Measurements from ENCODE around the gene DENND2D.
"Not testable (repeated sequence)": the region's sequence is repeated elsewhere in the genome, so short reads cannot be mapped to it uniquely, and the experiment has no call there.

DENND2D gene

DNA sequence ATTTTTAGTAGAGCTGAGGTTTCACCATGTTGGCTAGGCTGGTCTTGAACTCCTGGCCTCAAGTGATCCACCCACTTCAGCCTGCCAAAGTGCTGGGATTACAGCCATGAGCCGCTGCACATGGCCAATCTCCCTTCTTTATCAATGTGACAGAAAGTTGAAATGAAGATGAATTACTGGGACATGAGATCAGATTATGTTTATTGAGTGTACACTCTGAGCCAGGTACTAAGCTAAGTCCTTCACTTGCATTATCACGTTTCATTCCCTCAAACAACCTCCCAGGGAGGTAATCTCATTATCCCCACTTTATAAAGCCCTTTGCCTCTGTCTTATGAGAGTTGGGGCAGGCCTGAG is 20.8 kb upstream of the DENND2D start:
- DNase-seq, result no peak

DNA sequence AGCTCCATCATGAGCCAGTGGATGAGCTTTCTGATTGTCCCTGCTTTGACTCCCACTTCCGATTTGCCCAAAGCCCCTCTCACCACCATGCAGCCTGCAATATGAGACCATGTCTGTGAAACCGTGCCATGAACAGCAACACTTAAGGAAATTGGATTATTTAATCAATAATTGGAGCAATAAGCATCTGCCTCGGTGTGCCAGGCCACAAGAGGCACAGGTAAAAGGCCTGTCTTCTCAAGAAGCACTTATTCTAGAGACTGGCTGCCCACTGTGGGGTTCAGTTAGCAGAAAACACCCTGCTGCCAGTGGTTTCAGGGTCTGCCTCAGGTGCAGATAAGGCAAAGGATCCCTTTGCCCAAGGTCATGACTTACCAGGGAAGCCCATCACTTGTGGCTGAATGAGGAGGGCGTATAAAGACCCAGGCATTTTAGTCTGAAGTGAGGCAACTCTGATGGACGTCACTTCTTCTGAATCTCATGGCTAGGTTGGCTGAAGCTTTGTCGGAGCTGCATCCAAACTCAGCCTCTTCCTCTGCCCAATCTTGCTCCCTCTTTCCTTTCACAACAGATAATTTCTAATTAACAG is 19.9 kb upstream of the DENND2D start:
- DNase-seq, result no peak

DNA sequence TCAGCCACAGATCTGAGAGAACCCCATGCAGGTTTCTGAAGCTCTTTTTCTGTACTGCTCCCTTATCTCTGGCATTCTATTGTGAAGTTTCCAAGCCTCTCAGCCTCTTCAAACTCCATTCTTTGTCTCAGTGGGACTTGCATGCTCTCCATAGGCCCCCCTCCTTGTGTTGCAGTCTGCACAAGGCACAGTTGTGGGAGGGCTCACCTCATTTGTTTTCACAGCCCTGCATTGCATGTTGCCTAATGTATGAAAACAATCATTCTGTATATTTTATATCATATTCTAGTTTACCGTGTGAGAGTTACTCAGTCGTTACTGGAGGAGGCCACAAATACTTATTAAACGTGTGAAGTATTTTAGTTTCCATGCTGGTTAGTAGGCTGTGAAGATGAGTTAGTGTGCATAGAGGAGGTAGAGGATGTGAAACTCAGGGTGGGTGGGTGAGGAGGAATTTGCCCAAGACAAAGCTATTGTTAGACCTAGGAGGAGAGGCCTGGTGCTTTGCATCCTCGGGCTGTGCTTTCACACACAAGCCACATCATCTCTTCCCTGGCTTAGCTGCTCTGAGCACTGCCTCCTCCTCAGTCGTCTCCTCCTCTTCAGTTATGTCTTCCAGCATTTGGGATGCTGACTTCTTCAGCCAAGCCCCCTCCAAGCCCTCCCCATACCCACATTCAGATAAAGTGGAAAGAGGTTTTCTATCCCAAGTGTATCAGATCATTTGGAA is 19.3 kb upstream of the DENND2D start:
- DNase-seq, result no peak

DNA sequence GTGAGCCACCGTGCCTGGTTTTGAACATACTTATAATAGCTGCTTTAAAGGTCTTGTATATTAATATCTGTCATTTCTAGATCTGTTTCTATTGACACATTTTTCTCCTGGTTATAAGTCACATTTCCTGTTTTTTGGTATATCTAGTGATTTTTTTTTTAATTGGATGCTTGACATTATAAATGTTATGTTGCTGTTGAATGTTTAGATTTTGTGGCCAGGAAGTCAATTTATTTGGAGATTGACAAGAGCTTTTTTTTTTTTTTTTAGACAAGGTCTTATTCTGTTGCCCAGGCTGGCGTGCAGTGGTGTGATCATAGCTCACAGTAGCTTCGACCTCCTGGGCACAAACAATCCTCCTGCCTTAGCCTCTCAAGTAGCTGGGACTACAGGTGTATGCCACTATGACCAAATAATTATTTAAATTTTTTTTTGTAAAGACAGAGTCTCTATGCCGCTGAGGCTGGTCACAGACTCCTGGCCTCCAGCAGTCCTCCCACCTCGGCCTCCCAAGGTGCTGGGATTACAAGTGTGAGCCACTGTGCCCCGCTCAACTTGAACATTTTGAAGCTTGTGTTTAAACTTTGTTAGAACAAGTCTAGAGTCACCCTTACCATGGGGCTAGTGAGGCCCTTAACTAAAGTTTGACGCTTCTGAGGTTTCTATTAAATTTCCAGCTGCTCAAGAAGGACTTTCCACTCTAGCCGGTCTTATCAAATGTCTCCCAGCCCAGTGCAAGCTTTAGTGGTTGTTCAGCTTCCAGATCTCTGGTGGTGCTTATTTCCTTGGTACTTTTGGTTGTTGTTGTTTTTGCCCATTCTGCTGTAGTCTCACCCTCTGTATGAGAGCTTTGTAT is 18.5 kb upstream of the DENND2D start:
- DNase-seq, result no peak

DNA sequence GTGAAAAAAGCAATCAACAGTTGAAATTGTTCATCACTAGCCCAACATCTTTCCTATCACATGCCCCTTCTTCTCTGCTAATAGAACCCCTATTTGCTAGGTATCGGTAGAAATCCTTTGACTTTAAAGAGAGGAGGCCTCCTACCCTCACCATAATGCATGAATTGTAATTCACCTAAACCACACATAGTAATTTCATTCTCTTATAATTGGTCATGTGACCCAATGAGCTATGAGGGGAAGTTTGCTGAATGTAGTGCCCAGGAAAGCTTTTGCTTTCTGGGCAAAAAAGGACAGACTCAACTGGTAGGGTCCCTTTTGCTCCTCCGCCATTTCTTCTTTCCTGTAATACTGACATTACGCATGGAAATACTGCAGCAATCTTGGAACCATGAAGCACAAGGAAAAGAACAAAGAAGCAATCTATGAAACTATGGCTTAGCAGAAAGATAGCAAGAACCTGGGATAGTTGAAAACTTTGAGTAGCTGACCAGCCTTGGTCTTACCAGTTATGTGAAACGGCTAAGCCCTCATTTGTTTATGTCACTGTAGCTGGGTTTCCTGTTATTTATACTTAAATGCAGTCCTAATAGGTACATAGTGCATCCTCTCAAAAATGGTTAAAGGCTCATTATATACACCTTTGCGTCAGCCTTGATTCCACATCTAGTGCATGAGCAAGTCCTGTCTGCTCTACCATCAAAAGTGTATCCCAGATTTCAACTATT is 16.9 kb upstream of the DENND2D start:
- no peak for DNase-seq

GRCh38 chr1:111216751-111217150 is 16.3 kb upstream of the DENND2D start:
- no peak for DNase-seq

DNA sequence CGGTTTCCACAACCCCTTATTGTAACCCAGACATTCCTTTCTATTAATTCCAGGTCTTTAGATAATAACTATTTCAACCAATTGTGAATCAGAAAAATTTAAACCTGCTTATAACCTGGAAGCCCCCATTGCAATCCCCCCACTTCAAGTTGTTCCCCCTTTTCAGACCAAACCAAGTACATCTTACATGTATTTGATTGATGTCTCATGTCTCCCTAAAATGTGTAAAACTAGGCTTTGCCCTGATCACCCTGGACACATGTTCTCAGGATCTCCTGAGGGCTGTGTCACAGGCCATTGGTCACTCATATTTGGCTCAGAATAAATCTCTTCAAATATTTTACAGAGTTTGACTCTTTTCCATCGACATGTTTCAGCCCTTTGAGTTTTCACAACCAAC is 14.8 kb upstream of the DENND2D start:
- DNase-seq, result not testable (repeated sequence)

DNA sequence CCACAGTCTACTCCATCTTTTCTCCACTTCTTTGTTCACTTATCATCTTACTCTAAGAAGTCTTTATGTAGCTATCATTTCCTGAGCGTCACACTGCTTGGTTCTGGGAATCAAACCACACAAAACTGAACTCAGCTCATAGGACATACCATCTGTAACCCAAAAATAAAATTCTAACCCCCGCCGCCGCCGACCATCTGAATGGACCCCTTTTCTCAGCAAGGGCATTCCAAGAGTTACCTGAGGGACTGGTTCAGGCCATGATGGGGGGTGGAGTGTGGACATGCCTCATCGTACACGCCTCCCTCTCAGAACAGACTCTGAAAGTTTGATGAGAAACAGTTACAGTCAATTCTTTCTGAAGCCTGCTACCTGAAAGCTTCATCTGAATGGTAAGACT is 14.4 kb upstream of the DENND2D start:
- no peak for DNase-seq

DNA sequence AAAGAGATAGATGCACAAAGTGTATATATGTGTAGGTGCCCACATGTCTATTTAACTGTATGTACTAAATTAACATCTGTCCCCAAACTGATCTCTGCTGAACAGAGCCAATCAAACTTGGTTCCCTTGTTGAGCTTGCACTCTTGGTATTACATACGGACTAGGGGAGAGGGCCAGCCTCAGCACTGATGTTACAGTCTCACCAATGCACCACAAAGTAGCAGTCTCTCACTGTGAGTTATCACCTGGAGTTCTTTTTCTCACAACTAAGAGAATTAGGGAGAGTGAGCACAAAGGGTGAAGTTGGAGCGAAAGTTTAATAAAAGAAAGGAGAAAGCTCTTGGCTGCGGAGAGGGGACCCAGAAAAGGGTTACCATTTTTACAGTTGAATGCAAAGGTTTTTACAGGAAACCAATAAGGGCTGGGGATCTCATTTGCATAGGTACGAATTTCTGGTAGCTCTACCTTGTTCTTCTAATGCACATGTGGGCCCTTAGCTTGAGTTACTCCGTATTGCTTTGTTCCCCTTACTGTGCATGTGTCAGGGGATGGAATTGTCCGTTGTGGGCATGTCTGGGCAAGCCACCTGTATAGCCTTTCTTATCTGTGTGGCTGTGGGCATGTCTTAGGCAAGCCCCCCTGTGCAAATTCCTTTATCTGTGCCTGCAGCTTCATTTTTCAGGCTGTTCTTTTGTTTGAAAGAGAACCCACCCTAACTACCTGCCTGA is 13.8 kb upstream of the DENND2D start:
- DNase-seq, result peak; percentile 44

GRCh38 chr1:111213412-111213811 is 13.0 kb upstream of the DENND2D start:
- peak; percentile 38 for DNase-seq

DNA sequence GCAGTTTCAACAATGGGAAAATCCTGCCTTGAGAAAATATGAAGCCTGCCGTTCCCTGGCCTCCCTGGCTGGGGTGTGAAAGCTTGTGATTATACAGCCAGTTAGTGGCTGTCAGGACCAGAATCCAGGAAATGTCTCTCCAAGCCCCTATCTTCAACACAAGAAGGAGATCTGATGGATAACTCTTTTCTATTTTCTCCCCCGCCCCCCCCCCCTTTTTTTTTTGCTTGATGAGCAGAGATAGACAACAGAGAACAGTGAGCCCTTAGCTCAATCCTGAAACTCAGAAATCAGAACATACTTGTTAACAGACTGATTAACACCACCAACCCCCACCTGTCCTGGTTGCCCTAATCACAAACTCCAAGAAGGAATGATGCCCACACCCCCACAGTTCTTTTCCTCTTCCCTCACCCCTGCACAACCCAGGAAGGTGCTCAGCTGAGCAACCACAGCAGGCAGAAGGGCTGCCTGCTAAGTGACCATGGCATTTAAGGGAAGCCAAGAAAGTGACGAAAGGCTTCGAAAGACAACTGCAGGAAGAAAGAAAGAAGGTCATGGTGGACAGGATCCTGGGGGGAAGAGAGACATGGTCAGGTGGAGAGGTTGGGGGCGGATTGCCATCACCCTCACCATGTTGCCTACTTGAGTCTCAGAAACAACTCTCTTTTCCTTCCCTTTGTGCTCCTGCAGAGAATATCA is 12.3 kb upstream of the DENND2D start:
- no peak for DNase-seq

- peak; percentile 28 for DNase-seq
These were observed 11.5 kb upstream of the DENND2D start for GRCh38 chr1:111211921-111212320.

- no peak for DNase-seq
These were observed 9.2 kb upstream of the DENND2D start for GRCh38 chr1:111209622-111210021.

- DNase-seq, result no peak
These were observed 8.5 kb upstream of the DENND2D start for GRCh38 chr1:111208921-111209320.

DNA sequence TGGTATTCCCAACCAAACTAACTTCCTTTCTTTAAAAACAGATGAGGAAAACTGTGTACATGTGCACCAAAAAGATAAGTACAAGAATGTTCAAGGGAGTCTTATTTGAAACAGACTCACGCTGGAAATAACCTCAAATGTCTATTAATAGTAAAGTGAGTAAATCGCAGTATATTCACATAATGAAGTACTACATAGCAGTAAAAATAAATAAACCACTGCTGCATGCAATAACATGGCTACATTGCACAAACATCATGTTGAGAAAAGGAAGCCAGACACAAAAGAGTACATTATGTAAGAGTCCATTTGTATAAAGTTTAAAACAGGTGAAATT is 5.2 kb upstream of the DENND2D start:
- DNase-seq, result peak; percentile 49

DNA sequence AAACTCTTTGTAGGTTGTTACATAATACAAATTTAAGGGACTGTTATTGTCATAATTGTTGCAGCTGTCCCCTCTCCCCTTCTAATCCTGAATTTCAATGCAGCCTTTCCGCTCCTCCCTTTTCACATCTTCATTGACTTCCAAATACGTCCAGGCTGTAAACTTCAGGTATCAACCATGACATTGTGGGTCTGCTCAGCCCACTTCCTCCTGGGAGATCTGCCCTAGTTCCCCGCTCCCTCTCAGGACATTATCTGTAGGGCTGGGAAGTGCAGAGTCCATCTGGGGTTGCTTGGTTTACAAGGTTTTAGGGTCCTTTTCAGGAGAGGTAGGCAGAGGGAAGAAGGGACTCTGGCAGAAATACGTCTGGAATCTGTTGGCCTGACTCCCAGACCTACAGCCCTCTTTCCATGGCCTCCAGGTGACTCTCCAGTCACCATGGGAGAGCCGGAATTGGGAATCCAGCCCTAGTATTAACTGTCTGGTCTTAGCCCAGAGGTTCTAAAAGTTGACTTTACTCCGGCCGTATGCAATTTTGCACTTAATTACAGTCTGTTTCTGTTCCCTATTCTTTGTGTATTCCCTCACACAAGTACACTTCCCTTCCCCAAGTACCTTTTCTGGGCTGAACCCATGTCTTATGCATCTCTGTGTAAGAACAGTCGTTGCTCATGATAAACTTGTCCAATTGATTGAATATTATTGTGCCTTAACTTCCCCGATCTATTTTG is 4.7 kb upstream of the DENND2D start:
- DNase-seq, result no peak

GRCh38 chr1:111204201-111204982 is 3.9 kb upstream of the DENND2D start:
- DNase-seq, result no peak

GRCh38 chr1:111203681-111204200 is 3.3 kb upstream of the DENND2D start:
- no peak for DNase-seq

GRCh38 chr1:111202707-111203623 is 2.5 kb upstream of the DENND2D start:
- DNase-seq, result peak; percentile 65
